ENCODE results near the gene CLDN24.

DNA sequence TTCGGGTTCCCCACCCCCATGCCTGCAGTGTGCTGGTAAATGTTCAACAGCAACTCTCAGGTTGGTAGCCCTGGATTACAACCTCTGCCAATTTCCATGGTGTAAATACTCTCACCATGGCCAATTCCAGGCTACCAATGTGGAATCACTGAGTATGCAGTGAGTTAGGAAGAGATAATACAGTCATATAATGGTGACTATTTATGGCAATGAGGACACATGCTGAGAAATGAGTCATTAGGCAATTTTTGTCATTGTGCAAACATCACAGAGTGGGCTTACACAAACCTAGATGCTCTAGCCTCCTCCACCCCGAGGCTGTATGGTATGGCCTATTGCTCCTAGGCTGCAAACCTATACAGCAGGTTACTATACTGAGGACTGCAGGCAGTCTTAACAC is 4.6 kb upstream of the CLDN24 start:
- TF ChIP-seq, protein P1, sequence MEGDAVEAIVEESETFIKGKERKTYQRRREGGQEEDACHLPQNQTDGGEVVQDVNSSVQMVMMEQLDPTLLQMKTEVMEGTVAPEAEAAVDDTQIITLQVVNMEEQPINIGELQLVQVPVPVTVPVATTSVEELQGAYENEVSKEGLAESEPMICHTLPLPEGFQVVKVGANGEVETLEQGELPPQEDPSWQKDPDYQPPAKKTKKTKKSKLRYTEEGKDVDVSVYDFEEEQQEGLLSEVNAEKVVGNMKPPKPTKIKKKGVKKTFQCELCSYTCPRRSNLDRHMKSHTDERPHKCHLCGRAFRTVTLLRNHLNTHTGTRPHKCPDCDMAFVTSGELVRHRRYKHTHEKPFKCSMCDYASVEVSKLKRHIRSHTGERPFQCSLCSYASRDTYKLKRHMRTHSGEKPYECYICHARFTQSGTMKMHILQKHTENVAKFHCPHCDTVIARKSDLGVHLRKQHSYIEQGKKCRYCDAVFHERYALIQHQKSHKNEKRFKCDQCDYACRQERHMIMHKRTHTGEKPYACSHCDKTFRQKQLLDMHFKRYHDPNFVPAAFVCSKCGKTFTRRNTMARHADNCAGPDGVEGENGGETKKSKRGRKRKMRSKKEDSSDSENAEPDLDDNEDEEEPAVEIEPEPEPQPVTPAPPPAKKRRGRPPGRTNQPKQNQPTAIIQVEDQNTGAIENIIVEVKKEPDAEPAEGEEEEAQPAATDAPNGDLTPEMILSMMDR (IDR thresholded peaks at IDR 0.05): no peak
- TF ChIP-seq ZFX (IDR thresholded peaks at IDR 0.05; ENCODE audit: borderline replicate concordance): no peak
